Limb (tissue), 2 donors: ENCODE results near the gene CFP.
"Not testable (repeated sequence)": the region's sequence is repeated elsewhere in the genome, so short reads cannot be mapped to it uniquely, and the experiment has no call there.

Experiments used
- DNase-seq, 2 donors: peaks; one replicate each; pipeline ENCODE4 v3.0.0-alpha.2; 2016; ENCODE audit errors: extremely low spot score in 2 of 2

The CFP gene

GRCh38 chrX:47629419-47630200 is at the start of gene CFP:
TSS of gene CFP (minus strand) at chrX:47629930. CDS start at chrX:47629844, 86 bp downstream.
- no peak for DNase-seq

GRCh38 chrX:47675959-47676859 is 46.5 kb upstream of the CFP start:
- DNase-seq = not testable (repeated sequence)

- no peak for DNase-seq
These were observed 45.0 kb upstream of the CFP start for GRCh38 chrX:47674776-47675175.

- not testable (repeated sequence) for DNase-seq
These were observed 36.1 kb upstream of the CFP start for GRCh38 chrX:47665797-47666196.

- DNase-seq = no peak
These were observed 35.0 kb upstream of the CFP start for GRCh38 chrX:47664737-47665136.

- DNase-seq = no peak
These were observed 32.5 kb upstream of the CFP start for GRCh38 chrX:47662144-47662657.

GRCh38 chrX:47661539-47661938 is 31.8 kb upstream of the CFP start:
- DNase-seq = no peak

- no peak for DNase-seq
These were observed 29.6 kb upstream of the CFP start for GRCh38 chrX:47659421-47659726.

- DNase-seq = peak; percentile 87 to 92
These were observed 29.1 kb upstream of the CFP start, which contains the start of gene UXT for GRCh38 chrX:47658684-47659420. TSS of gene UXT (minus strand) at chrX:47659180. CDS start at chrX:47658927, 253 bp downstream.

- no peak for DNase-seq
These were observed 28.6 kb upstream of the CFP start for GRCh38 chrX:47658301-47658683.

- DNase-seq = no peak
These were observed 21.5 kb upstream of the CFP start for GRCh38 chrX:47651043-47651905.

GRCh38 chrX:47650164-47651042 is 20.7 kb upstream of the CFP start, which contains the start of gene ELK1:
TSS of gene ELK1 (minus strand) at chrX:47650563. CDS start at chrX:47641441, 9,122 bp downstream.
- DNase-seq = peak; percentile 90 to 94

GRCh38 chrX:47649781-47650163 is 20.0 kb upstream of the CFP start:
- DNase-seq = no peak

- no peak for DNase-seq
These were observed 19.5 kb upstream of the CFP start for GRCh38 chrX:47649271-47649670.

- DNase-seq = no peak
These were observed 18.6 kb upstream of the CFP start for GRCh38 chrX:47648376-47648775.

GRCh38 chrX:47646636-47647035 is 16.9 kb upstream of the CFP start:
- DNase-seq = no peak

- no peak for DNase-seq
These were observed 15.8 kb upstream of the CFP start for GRCh38 chrX:47645530-47645929.

- no peak for DNase-seq
These were observed 14.9 kb upstream of the CFP start for GRCh38 chrX:47644557-47645091.

GRCh38 chrX:47643926-47644325 is 14.2 kb upstream of the CFP start:
- no peak for DNase-seq
